Measurements from ENCODE around the gene SLC15A5.

SLC15A5 gene

DNA sequence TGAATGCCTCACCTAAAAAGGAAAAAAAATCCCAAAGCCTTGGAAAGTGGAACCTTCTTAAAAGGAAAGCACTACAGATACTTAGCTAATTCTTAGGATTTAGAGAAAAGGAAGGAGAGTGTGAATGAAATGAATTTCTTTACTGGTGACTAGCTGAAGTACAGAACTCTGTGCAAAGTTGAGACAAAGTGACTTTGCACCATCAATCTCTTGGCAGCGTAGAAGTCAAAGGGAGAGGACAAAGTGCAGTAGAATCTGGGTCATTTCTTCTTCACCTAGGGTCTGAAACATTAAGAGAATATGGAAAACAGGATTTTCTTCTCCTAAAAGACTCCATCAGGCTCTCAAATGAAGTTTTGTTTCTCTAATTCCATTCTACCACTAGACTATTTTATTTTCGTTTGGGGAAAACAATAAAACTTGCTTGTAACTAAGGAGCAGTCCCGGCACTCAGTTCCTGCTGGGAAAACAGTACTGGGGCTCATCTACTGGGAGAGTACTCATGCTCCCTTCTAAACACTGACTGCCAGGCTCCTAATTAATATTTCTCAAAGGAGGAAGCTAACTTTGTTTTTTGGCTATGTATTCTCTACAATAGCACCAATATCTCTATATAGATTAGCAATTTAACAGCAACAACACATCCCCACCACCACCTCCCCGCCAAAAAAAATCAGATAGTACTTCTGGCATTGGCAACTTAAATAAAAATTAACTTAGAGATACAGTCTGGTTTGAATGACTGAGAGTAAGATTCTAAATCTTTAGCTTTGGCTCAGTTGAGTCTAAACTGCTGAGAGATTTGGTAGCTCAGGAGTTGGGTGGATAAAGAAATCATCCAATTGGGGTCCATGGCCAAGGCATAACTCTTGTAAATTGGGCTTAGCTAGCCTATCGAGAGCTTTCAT lies 110.7 kb downstream of the SLC15A5 start:
- TF ChIP-seq L3MBTL2 (conservative IDR thresholded peaks at IDR 0.05) = no peak
- TF ChIP-seq SP1 (IDR thresholded peaks at IDR 0.05) = no peak
- TF ChIP-seq BHLHE40 (IDR thresholded peaks at IDR 0.05; ENCODE audit: borderline replicate concordance) = no peak
- no peak for TF ChIP-seq PKNOX1 (IDR thresholded peaks at IDR 0.05)
- no peak for TF ChIP-seq FOXK2 (IDR thresholded peaks at IDR 0.05)
- TF ChIP-seq CTBP1 (IDR thresholded peaks at IDR 0.05; ENCODE audit: borderline replicate concordance) = no peak
- TF ChIP-seq FOXM1 (IDR thresholded peaks at IDR 0.05; ENCODE audit: borderline replicate concordance) = no peak
- no peak for TF ChIP-seq LEF1 (IDR thresholded peaks at IDR 0.05; ENCODE audit: borderline replicate concordance)
- TF ChIP-seq ELF4 (IDR thresholded peaks at IDR 0.05) = no peak
- no peak for TF ChIP-seq TARDBP (IDR thresholded peaks at IDR 0.05)
- no peak for TF ChIP-seq ARNT (IDR thresholded peaks at IDR 0.05)
- no peak for TF ChIP-seq SUZ12 (IDR thresholded peaks at IDR 0.05)
- no peak for TF ChIP-seq ZNF384 (IDR thresholded peaks at IDR 0.05)
- TF ChIP-seq HDGF (IDR thresholded peaks at IDR 0.05; ENCODE audit: borderline replicate concordance) = no peak
- no peak for TF ChIP-seq FOXA1 (IDR thresholded peaks at IDR 0.05)
- no peak for TF ChIP-seq NFRKB (IDR thresholded peaks at IDR 0.05)
- DNase-seq (ENCODE audit: extremely low spot score) = no peak
- ChIA-PET CTCF (interaction anchor here (0.9 to 1.3 kb wide), 4 partner anchors 21 to 219 kb away, joined by 3 to 4 read pairs (median 4); no protein-coding TSS in a partner anchor), POLR2A (no interaction called here)

GRCh38 chr12:16165506-16165905 lies 112.0 kb downstream of the SLC15A5 start:
- POLR2A ChIA-PET = no interaction called here
- DNase-seq (ENCODE audit: extremely low spot score) = peak; percentile 40
- CTCF ChIA-PET = interaction anchor here (1.3 kb wide), 1 partner anchor 20 kb away, joined by 3 read pairs; no protein-coding TSS in a partner anchor
- TF ChIP-seq ZNF384 (IDR thresholded peaks at IDR 0.05) = no peak
- TF ChIP-seq NFRKB (IDR thresholded peaks at IDR 0.05) = no peak
- no peak for TF ChIP-seq ARNT (IDR thresholded peaks at IDR 0.05)
- no peak for TF ChIP-seq FOXA1 (IDR thresholded peaks at IDR 0.05)
- no peak for TF ChIP-seq SUZ12 (IDR thresholded peaks at IDR 0.05)
- TF ChIP-seq ELF4 (IDR thresholded peaks at IDR 0.05) = no peak
- TF ChIP-seq L3MBTL2 (conservative IDR thresholded peaks at IDR 0.05) = no peak
- TF ChIP-seq PKNOX1 (IDR thresholded peaks at IDR 0.05) = no peak
- TF ChIP-seq CTBP1 (IDR thresholded peaks at IDR 0.05; ENCODE audit: borderline replicate concordance) = no peak
- no peak for TF ChIP-seq LEF1 (IDR thresholded peaks at IDR 0.05; ENCODE audit: borderline replicate concordance)

GRCh38 chr12:16163901-16164300 lies 113.6 kb downstream of the SLC15A5 start:
- TF ChIP-seq ELF4 (IDR thresholded peaks at IDR 0.05) (no peak), FOXA1 (IDR thresholded peaks at IDR 0.05) (no peak), PKNOX1 (IDR thresholded peaks at IDR 0.05) (no peak), TARDBP (IDR thresholded peaks at IDR 0.05) (no peak), ARNT (IDR thresholded peaks at IDR 0.05) (no peak), SP1 (IDR thresholded peaks at IDR 0.05) (no peak), FOXM1 (IDR thresholded peaks at IDR 0.05; ENCODE audit: borderline replicate concordance) (no peak), ZNF384 (IDR thresholded peaks at IDR 0.05) (no peak), LEF1 (IDR thresholded peaks at IDR 0.05; ENCODE audit: borderline replicate concordance) (no peak), BHLHE40 (IDR thresholded peaks at IDR 0.05; ENCODE audit: borderline replicate concordance) (no peak), CTBP1 (IDR thresholded peaks at IDR 0.05; ENCODE audit: borderline replicate concordance) (no peak), HDGF (IDR thresholded peaks at IDR 0.05; ENCODE audit: borderline replicate concordance) (no peak), FOXK2 (IDR thresholded peaks at IDR 0.05) (no peak), L3MBTL2 (conservative IDR thresholded peaks at IDR 0.05) (no peak), NFRKB (IDR thresholded peaks at IDR 0.05) (no peak), SUZ12 (IDR thresholded peaks at IDR 0.05) (no peak)
- CTCF ChIA-PET = no interaction called here
- no peak for DNase-seq (ENCODE audit: extremely low spot score)
- POLR2A ChIA-PET = no interaction called here

GRCh38 chr12:16163146-16163545 lies 114.3 kb downstream of the SLC15A5 start:
- ChIA-PET POLR2A (no interaction called here), CTCF (no interaction called here)
- DNase-seq (ENCODE audit: extremely low spot score) = no peak
- TF ChIP-seq ARNT (IDR thresholded peaks at IDR 0.05) (no peak), BHLHE40 (IDR thresholded peaks at IDR 0.05; ENCODE audit: borderline replicate concordance) (no peak), FOXK2 (IDR thresholded peaks at IDR 0.05) (no peak), FOXM1 (IDR thresholded peaks at IDR 0.05; ENCODE audit: borderline replicate concordance) (no peak), HDGF (IDR thresholded peaks at IDR 0.05; ENCODE audit: borderline replicate concordance) (no peak), FOXA1 (IDR thresholded peaks at IDR 0.05) (no peak), TARDBP (IDR thresholded peaks at IDR 0.05) (no peak), NFRKB (IDR thresholded peaks at IDR 0.05) (no peak), LEF1 (IDR thresholded peaks at IDR 0.05; ENCODE audit: borderline replicate concordance) (no peak), L3MBTL2 (conservative IDR thresholded peaks at IDR 0.05) (no peak), PKNOX1 (IDR thresholded peaks at IDR 0.05) (no peak)

GRCh38 chr12:16159571-16159970 lies 117.9 kb downstream of the SLC15A5 start:
- POLR2A ChIA-PET = no interaction called here
- no peak for DNase-seq (ENCODE audit: extremely low spot score)
- TF ChIP-seq FOXM1 (IDR thresholded peaks at IDR 0.05; ENCODE audit: borderline replicate concordance) (no peak), PKNOX1 (IDR thresholded peaks at IDR 0.05) (no peak), L3MBTL2 (conservative IDR thresholded peaks at IDR 0.05) (no peak), NFRKB (IDR thresholded peaks at IDR 0.05) (no peak), ARNT (IDR thresholded peaks at IDR 0.05) (no peak), FOXA1 (IDR thresholded peaks at IDR 0.05) (no peak)
- CTCF ChIA-PET = no interaction called here
